ENCODE measurements around the gene ZNF212.
"Not testable (repeated sequence)": the region's sequence is repeated elsewhere in the genome, so short reads cannot be mapped to it uniquely, and the experiment has no call there.

The ZNF212 gene

DNA sequence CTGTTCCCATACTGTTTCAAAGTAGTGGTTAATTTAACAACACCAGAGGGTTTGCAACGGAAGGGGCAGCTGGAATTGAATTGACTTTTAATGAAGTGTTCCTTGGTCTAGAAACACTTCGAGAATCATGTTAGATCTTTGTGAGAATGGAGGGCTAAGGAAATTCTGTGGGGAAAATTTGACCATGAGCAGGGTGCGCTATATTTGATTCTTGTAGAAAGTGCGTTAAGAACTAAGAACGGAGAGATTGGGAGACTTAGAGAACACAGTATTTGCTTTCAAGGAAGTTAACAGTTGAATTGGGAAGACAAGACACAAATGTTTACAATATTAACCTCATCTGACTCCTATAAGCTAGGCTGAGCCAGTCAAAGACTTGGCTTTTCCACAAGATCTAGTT is 1.2 kb downstream of the ZNF212 start:
- H3K4me3 ChIP-seq (ENCODE audit: low read depth, low read length), result peak overlapping the region; percentile 92
- TF ChIP-seq, protein P1, sequence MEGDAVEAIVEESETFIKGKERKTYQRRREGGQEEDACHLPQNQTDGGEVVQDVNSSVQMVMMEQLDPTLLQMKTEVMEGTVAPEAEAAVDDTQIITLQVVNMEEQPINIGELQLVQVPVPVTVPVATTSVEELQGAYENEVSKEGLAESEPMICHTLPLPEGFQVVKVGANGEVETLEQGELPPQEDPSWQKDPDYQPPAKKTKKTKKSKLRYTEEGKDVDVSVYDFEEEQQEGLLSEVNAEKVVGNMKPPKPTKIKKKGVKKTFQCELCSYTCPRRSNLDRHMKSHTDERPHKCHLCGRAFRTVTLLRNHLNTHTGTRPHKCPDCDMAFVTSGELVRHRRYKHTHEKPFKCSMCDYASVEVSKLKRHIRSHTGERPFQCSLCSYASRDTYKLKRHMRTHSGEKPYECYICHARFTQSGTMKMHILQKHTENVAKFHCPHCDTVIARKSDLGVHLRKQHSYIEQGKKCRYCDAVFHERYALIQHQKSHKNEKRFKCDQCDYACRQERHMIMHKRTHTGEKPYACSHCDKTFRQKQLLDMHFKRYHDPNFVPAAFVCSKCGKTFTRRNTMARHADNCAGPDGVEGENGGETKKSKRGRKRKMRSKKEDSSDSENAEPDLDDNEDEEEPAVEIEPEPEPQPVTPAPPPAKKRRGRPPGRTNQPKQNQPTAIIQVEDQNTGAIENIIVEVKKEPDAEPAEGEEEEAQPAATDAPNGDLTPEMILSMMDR (IDR thresholded peaks at IDR 0.05; ENCODE audit: insufficient read depth, low read depth, low read length, missing control alignments), result no peak

DNA sequence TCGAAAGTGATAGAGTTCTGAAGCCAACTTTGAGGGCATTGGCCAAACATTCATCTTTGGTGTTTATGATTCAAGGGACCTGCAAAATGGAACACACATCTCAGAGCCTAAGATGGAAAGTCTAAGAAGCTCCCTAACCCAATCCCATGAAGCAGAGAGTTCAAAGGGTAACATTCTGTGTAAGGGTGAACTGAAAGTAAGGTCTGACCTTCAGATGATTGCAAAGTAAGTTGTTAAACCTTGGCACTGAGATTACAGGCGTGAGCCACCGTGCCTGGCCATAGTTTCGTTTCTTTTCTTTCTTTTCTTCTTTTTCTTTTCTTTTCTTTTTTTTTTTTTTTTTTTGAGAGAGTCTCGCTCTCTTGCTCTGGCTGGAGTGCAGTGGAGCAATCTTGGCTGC is 2.2 kb downstream of the ZNF212 start:
- no peak overlapping the region for H3K4me3 ChIP-seq (ENCODE audit: low read depth, low read length)
- TF ChIP-seq, protein P1 (IDR thresholded peaks at IDR 0.05; ENCODE audit: insufficient read depth, low read depth, low read length, missing control alignments), result no peak
- DNase-seq (ENCODE audit: low read depth), result no peak

More for the DNA sequence above, 1.2 kb downstream of the ZNF212 start:
- DNase-seq (ENCODE audit: low read depth), result no peak

DNA sequence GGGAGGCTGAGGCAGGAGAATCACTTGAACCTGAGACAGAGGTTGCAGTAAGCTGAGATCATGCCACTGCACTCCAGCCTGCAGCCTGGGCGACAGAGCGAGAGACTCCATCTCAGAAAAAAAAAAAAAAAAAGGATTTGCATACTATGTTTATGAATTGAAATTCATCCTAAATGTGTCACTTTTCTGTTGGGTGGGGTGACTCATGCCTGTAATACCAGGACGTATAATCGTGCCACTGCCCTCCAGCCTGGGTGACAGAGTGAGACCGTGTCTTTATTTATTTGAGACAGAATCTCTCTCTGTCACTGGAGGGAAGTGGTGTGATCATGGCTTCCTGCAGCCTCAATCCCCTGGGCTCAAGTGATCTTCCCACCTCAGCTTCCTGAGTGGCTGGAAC is 5.8 kb downstream of the ZNF212 start:
- H3K4me3 ChIP-seq (ENCODE audit: low read depth, low read length), result no peak overlapping the region
- peak; percentile 66 for DNase-seq (ENCODE audit: low read depth)
- TF ChIP-seq, protein P1 (IDR thresholded peaks at IDR 0.05; ENCODE audit: insufficient read depth, low read depth, low read length, missing control alignments), result no peak

DNA sequence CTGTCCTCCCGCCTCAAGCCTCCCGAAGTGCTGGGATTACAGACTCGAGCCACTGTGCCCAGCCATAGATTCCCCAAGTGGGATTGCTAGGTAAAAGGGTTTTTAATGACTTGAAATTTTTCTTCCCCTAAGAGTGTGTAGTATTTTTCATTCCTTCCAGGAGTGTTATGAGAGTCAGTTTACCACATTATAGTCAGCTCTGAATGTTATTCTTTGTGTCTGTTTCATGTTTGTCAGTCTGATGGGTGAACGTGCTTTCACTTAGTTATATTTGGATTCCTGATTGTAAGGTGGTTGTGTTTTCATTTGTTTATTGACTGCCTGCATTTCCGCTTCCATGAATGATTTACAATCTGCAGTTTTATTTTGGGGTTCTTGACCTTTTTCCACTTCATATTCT is 6.3 kb downstream of the ZNF212 start:
- TF ChIP-seq, protein P1 (IDR thresholded peaks at IDR 0.05; ENCODE audit: insufficient read depth, low read depth, low read length, missing control alignments), result no peak
- DNase-seq (ENCODE audit: low read depth), result peak; percentile 26
- H3K4me3 ChIP-seq (ENCODE audit: low read depth, low read length), result no peak overlapping the region

DNA sequence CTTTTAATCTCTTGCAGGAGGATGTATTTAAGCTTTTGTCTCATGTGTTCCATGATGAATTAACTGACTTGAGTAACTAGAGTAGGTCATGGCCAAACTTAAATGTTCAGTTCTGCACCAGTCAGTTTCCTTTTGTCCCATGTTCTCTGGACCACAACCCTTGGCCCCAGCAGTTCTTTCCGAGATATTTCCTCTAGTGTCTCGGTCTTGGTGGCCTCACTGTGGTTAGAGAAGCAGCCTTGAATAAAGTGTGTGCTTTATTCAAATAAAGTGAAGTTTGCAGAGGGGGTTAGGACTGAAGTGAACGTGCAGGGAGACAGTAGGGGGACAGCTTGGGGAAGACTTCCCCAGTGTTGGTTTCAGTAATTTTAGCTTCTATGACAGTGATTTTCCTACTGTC is 9.3 kb downstream of the ZNF212 start:
- TF ChIP-seq, protein P1 (IDR thresholded peaks at IDR 0.05; ENCODE audit: insufficient read depth, low read depth, low read length, missing control alignments), result no peak
- H3K4me3 ChIP-seq (ENCODE audit: low read depth, low read length), result no peak overlapping the region
- DNase-seq (ENCODE audit: low read depth), result peak; percentile 24

DNA sequence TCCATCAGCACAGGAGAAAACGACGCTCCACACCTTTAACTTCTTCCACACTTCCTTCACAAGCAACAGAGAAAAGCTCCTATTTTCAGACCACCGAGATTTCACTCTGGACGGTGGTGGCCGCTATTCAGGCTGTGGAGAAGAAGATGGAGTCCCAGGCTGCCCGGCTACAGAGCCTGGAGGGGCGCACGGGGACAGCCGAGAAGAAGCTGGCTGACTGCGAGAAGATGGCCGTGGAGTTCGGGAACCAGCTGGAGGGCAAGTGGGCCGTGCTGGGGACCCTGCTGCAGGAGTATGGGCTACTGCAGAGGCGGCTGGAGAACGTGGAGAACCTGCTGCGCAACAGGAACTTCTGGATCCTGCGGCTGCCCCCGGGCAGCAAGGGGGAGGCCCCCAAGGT is 10.7 kb downstream of the ZNF212 start:
- DNase-seq (ENCODE audit: low read depth); H3K4me3 ChIP-seq (ENCODE audit: low read depth, low read length): not testable (repeated sequence)

DNA sequence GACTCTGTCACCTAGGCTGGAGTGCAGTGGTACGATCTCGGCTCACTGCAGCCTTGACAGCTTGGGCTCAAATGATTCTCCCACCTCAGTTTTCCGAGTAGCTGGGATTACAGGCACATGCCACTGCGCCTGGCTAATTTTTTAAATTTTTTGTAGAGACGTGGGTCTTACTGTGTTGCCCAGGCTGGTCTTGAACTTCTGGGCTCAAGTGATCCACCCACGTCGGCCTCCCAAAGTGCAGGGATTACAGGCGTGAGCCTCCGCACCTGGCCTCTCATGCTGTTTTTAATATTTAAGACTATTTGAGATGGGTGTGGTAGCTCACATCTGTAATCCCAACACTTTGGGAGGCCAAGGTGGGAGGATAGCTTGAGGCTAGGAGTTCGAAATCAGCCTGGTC is 12.1 kb downstream of the ZNF212 start:
- DNase-seq (ENCODE audit: low read depth); H3K4me3 ChIP-seq (ENCODE audit: low read depth, low read length): not testable (repeated sequence)

DNA sequence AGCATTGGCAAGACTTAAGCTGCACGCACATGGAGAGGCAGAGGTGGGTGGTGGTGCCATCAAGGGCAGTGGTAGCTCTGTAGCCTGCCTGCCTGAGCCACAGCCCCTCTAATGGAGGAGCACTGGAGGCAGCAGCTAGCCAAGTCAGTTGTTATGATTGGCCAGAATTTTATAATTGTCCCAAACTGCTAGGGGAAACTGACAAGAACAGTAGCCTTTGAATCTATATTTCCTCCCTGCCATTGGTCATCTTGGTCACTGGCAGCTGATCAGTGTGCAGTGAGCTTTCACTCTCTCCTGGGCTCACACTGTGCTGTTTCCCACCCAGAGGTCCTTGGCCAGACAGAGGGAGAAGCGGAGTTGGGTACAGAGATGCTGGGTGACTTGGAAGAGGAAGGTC is 12.9 kb downstream of the ZNF212 start:
- no peak overlapping the region for H3K4me3 ChIP-seq (ENCODE audit: low read depth, low read length)
- TF ChIP-seq, protein P1 (IDR thresholded peaks at IDR 0.05; ENCODE audit: insufficient read depth, low read depth, low read length, missing control alignments), result no peak
- no peak for DNase-seq (ENCODE audit: low read depth)

Measured in GM12865 (cell line).